Neuronal stem cell (in vitro differentiated cells): ENCODE data around the gene ABCB9.

Experiments used
- DNase-seq: peaks from one replicate; pipeline ENCODE4 v3.0.0-alpha.2; 2013; ENCODE audit warnings: low spot score
- H2AFZ ChIP-seq: one replicate; pipeline ENCODE4 v1.6.1; 2013; ENCODE audit warnings: mild to moderate bottlenecking, low read length, inconsistent platforms
- H2AK5ac ChIP-seq: 2 replicates; pipeline ENCODE4 v1.6.1; 2013; ENCODE audit warnings: low read depth, mild to moderate bottlenecking, inconsistent platforms, low read length, moderate library complexity, mixed read lengths
- H2BK120ac ChIP-seq: 2 replicates; pipeline ENCODE4 v1.6.1; 2013; ENCODE audit warnings: low read depth, mild to moderate bottlenecking, inconsistent platforms, low read length, moderate library complexity, mixed read lengths
- H2BK12ac ChIP-seq: one replicate; pipeline ENCODE4 v1.6.1; 2013; ENCODE audit warnings: low read length, inconsistent platforms
- H2BK15ac ChIP-seq: 2 replicates; pipeline ENCODE4 v1.6.1; 2013; ENCODE audit warnings: mild to moderate bottlenecking, low read length, inconsistent platforms, mixed read lengths
- H2BK5ac ChIP-seq: one replicate; pipeline ENCODE4 v1.6.1; 2013; ENCODE audit warnings: inconsistent platforms, mild to moderate bottlenecking, low read length, moderate library complexity
- H3K14ac ChIP-seq: one replicate; pipeline ENCODE4 v1.6.1; 2013; ENCODE audit warnings: low read length, inconsistent platforms
- H3K18ac ChIP-seq: 2 replicates; pipeline ENCODE4 v1.6.1; 2013; ENCODE audit warnings: low read length, inconsistent platforms
- H3K23ac ChIP-seq: 2 replicates; pipeline ENCODE4 v1.6.1; 2013; ENCODE audit warnings: low read depth, mild to moderate bottlenecking, mixed read lengths, low read length, inconsistent platforms; ENCODE audit not compliant: poor library complexity
- H3K27ac ChIP-seq: replicated peaks from 3 replicates; pipeline ENCODE4 v1.5.1; 2013; ENCODE audit warnings: low read length, inconsistent platforms
- H3K27me3 ChIP-seq, 3 experiments: 2 replicates each; pipeline ENCODE4 v1.6.1; 2013; ENCODE audit warnings: low read length in 3 of 3, mild to moderate bottlenecking in 2 of 3, inconsistent platforms in 1 of 3, low read depth in 1 of 3, mixed read lengths in 1 of 3, moderate library complexity in 1 of 3; ENCODE audit not compliant: control insufficient read depth in 3 of 3, insufficient read depth in 3 of 3
- H3K36me3 ChIP-seq, 2 donors: replicated peaks in 1 of 2; 2 replicates each; pipeline ENCODE4 v1.6.1; 2013; ENCODE audit warnings: low read length in 2 of 2; ENCODE audit not compliant: control insufficient read depth in 2 of 2, insufficient read depth in 2 of 2
- H3K4ac ChIP-seq: 2 replicates; pipeline ENCODE4 v1.6.1; 2013; ENCODE audit warnings: inconsistent platforms, mild to moderate bottlenecking, low read length, moderate library complexity
- H3K4me1 ChIP-seq, 2 donors: 1 replicate in 1 of 2; 2 replicates in 1 of 2; pipeline ENCODE4 v1.6.1; 2013; ENCODE audit warnings: low read length in 2 of 2, low read depth in 1 of 2; ENCODE audit not compliant: control insufficient read depth in 2 of 2, insufficient read depth in 1 of 2
- H3K4me2 ChIP-seq: one replicate; pipeline ENCODE4 v1.6.1; 2013; ENCODE audit warnings: mild to moderate bottlenecking, low read length, inconsistent platforms; ENCODE audit not compliant: insufficient read depth, poor library complexity, severe bottlenecking
- H3K4me3 ChIP-seq, 2 donors: 2 replicates each; pipeline ENCODE4 v1.5.1; 2013; ENCODE audit warnings: low read length in 2 of 2, mild to moderate bottlenecking in 2 of 2, inconsistent platforms in 1 of 2, moderate library complexity in 1 of 2
- H3K79me1 ChIP-seq: one replicate; pipeline ENCODE4 v1.6.1; 2013; ENCODE audit warnings: low read depth, mild to moderate bottlenecking, inconsistent platforms, low read length, moderate library complexity
- H3K9ac ChIP-seq: one replicate; pipeline ENCODE4 v1.6.1; 2013; ENCODE audit warnings: mild to moderate bottlenecking, low read depth, low read length, inconsistent platforms; ENCODE audit not compliant: poor library complexity
- H3K9me3 ChIP-seq, 2 donors: replicated peaks in 1 of 2; 2 replicates each; pipeline versions ENCODE3 to v1.6.1; 2013; ENCODE audit warnings: low read length in 2 of 2, mild to moderate bottlenecking in 2 of 2, inconsistent platforms in 1 of 2, low read depth in 1 of 2, mixed read lengths in 1 of 2, moderate library complexity in 1 of 2; ENCODE audit not compliant: control insufficient read depth in 2 of 2, insufficient read depth in 1 of 2
- H4K8ac ChIP-seq: one replicate; pipeline ENCODE4 v1.6.1; 2013; ENCODE audit warnings: low read depth, mild to moderate bottlenecking, inconsistent platforms, low read length, moderate library complexity
- H4K91ac ChIP-seq: one replicate; pipeline ENCODE4 v1.6.1; 2013; ENCODE audit warnings: low read length, low read depth, mild to moderate bottlenecking, inconsistent platforms; ENCODE audit not compliant: poor library complexity
- WGBS, 2 donors: extraction: QIAGEN DNeasy Blood & Tissue Kit; methylation state at CpG; one replicate each; pipeline ENCODE4 v1.1.7; 2013; ENCODE audit warnings: missing lambda C conversion rate in 2 of 2, mixed read lengths in 1 of 2; ENCODE audit not compliant: insufficient read length in 2 of 2, insufficient replicate concordance in 1 of 2; ENCODE audit errors: extremely low coverage in 2 of 2; 5-methylcytosine and 5-hydroxymethylcytosine counted together

The ABCB9 gene

DNA sequence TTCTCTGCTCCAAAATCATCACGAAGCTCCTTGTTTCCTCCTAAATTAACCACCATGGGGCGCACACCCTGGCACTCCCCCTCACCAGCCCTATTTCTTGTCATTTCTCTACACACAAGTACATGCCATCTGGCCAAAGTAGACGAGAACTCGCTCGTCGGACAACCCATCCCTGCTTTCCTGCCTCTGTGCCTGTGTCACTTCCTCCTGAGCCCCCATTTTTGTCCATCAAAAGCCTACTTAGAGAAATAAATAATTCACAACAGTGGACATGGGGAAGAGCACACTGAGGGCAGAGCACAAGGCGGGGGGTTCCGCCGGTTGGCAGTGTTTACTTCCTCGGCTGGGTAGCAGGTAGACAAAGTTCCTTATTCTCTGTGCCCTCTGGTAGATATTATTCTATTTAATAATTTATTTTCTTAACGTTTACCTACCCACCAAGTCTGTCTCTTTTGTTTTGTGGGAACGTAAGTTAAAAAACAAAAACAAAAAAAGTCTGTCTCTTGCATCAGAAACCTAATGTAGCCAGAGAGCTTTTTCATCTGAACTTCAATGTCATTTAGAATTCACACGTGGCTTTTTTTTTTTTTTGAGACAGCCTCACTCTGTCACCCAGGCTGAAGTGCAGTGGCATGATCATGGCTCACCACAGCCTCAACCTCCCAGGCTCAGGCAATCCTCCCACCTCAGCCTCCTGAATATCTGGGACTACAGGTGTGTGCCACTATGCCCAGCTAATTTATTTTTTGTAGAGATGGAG, 76.3 kb downstream of the ABCB9 start:
- Histone ChIP-seq H3K36me3 (peaks cover 0 to 4% of the 10 kb centered on the region in 2 donors), H2BK15ac (no peak overlapping the region), H3K4me2 (no peak overlapping the region), H3K9ac (no peak overlapping the region), H3K18ac (no peak overlapping the region), H4K91ac (no peak overlapping the region), H3K14ac (no peak overlapping the region), H4K8ac (no peak overlapping the region), H3K4me1 (peaks cover 40 to 52% of the 10 kb centered on the region in 2 donors), H3K27ac (no peak overlapping the region), H2BK120ac (no peak overlapping the region), H3K23ac (no peak overlapping the region), H2BK5ac (no peak overlapping the region), H3K79me1 (peaks cover 9% of the 10 kb centered on the region), H3K4ac (no peak overlapping the region), H2AK5ac (no peak overlapping the region), H2AFZ (no peak overlapping the region), H2BK12ac (no peak overlapping the region), H3K4me3 (no peak overlapping the region), H3K27me3 (no peaks in the 10 kb centered on the region), H3K9me3 (no peaks in the 10 kb centered on the region)
- WGBS, 2 donors, result no CpG with 5 or more reads among the region's 13 CpGs
- no peak for DNase-seq

DNA sequence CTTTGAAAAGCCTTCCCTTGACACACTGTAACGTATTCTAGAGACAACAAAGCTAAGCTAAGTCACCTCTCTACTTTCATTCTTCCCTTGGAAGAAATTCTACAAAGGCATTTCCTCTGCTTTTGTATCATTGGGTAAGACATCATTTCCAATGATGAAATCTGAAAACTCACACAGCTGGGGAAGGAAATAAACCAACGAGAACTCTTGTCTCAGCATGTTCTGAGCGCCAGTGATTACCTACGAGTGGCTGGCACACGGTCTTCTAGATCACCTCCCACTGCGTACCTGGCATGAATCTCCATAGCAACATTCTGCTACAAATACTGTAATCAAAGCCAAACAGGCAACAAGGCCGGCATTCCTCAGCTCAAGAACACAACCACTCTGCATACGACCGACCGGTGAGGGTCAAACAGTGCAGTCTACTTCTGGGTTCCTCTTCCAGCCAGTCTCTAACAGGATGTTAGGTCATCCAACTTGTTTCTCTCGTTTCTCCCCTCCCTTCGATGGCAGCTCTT, 78.0 kb downstream of the ABCB9 start:
- peaks cover 32 to 47% of the 10 kb centered on the region in 2 donors for H3K4me1 ChIP-seq
- WGBS, 2 donors, result no CpG with 5 or more reads among the region's 12 CpGs
- DNase-seq, result no peak

DNA sequence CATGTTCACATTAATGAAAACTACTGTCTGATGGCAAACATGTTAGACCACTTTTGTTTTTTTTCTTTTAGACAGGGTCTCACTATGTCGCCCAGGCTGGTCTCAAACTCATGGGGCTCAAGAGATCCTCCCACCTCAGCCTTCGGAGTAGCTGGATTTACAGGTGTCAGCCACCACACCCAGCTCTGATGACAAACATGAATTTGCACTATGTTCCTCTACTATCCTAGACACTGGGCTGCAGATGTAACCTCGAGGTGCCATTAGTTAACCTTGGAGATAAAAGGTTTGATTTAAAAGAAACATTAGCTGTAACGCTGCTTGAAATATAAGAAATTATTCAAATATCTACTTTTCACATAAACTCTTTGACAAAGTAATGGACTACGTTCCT, 78.4 kb downstream of the ABCB9 start:
- Histone ChIP-seq H2BK120ac (no peak overlapping the region), H3K18ac (no peak overlapping the region), H3K9me3 (peaks cover 0 to 2% of the 10 kb centered on the region in 2 donors), H2AFZ (no peak overlapping the region), H2BK15ac (no peak overlapping the region), H3K14ac (no peak overlapping the region), H3K9ac (no peak overlapping the region), H3K36me3 (peaks cover 0 to 3% of the 10 kb centered on the region in 2 donors), H3K4me2 (no peak overlapping the region), H2BK12ac (no peak overlapping the region), H4K91ac (no peak overlapping the region), H2BK5ac (no peak overlapping the region), H4K8ac (no peak overlapping the region), H3K4me3 (no peak overlapping the region), H3K27ac (no peak overlapping the region), H2AK5ac (no peak overlapping the region), H3K4me1 (peaks cover 32 to 47% of the 10 kb centered on the region in 2 donors), H3K27me3 (no peaks in the 10 kb centered on the region), H3K23ac (no peak overlapping the region), H3K79me1 (peaks cover 11% of the 10 kb centered on the region), H3K4ac (no peak overlapping the region)
- no peak for DNase-seq
- no CpG with 5 or more reads among the region's 5 CpGs for WGBS, 2 donors

More for the DNA sequence above, 78.0 kb downstream of the ABCB9 start:
- H3K27ac ChIP-seq, result peak overlapping the region; percentile 33
- H3K9ac ChIP-seq, result no peak overlapping the region
- no peaks in the 10 kb centered on the region for H3K27me3 ChIP-seq
- peaks cover 11% of the 10 kb centered on the region for H3K79me1 ChIP-seq
- no peak overlapping the region for H3K23ac ChIP-seq
- no peak overlapping the region for H3K4me3 ChIP-seq
- no peak overlapping the region for H2AFZ ChIP-seq
- peaks cover 0 to 5% of the 10 kb centered on the region in 2 donors for H3K36me3 ChIP-seq
- H4K8ac ChIP-seq, result no peak overlapping the region
- no peak overlapping the region for H4K91ac ChIP-seq
- H3K14ac ChIP-seq, result no peak overlapping the region
- H3K9me3 ChIP-seq, result peaks cover 0 to 2% of the 10 kb centered on the region in 2 donors
- H2BK15ac ChIP-seq, result no peak overlapping the region
- H2BK120ac ChIP-seq, result no peak overlapping the region
- H2BK12ac ChIP-seq, result no peak overlapping the region
- no peak overlapping the region for H3K4ac ChIP-seq
- H2AK5ac ChIP-seq, result no peak overlapping the region
- peak overlapping the region; percentile 73 for H3K18ac ChIP-seq
- H3K4me2 ChIP-seq, result no peak overlapping the region
- H2BK5ac ChIP-seq, result no peak overlapping the region
